B cell (primary cell): ENCODE results near the gene CPED1. TPM values are rescaled to one million over a fixed set of nuclear protein-coding genes. Genes with fewer than 3 reads are reported as not detected.

Experiments
- ATAC-seq: fragments of 200-7000 bp; cut with Tn5 transposase; one replicate; pipeline ENCODE4 v1.10.0; 2021; ENCODE audit warnings: low read depth, mild to moderate bottlenecking, moderate number of reproducible peaks, moderate library complexity
- CTCF ChIA-PET: fragments of 350-600 bp; sonication (Branson Sonifier 250); formaldehyde crosslinking; loops from one replicate; lab custom pipeline; 2021; ENCODE audit warnings: antibody characterized with exemption, inconsistent platforms; lab: Charles Lee
- POLR2A ChIA-PET: fragments of 350-600 bp; sonication (Branson Sonifier 250); formaldehyde crosslinking; loops from one replicate; lab custom pipeline; 2021; ENCODE audit warnings: antibody characterized with exemption; lab: Charles Lee
- DNase-seq: peaks from one replicate; pipeline ENCODE4 v3.0.0; 2013
- H2AFZ ChIP-seq: 2 replicates; pipeline ENCODE4 v1.6.1; 2012; ENCODE audit warnings: mild to moderate bottlenecking, low read depth, low read length; ENCODE audit not compliant: insufficient read depth, poor library complexity, severe bottlenecking
- H3K27ac ChIP-seq, 2 donors: 1 replicate in 1 of 2; 2 replicates in 1 of 2; pipeline ENCODE4 v1.5.1; 2012 to 2013; ENCODE audit warnings: low read length in 2 of 2, mild to moderate bottlenecking in 2 of 2, moderate library complexity in 1 of 2
- H3K27me3 ChIP-seq, 4 experiments: fragments of 200-600 bp in 1 of 4; sonication (generic) in 1 of 4; replicated peaks in 1 of 4; 1 replicate in 2 of 4; 2 replicates in 2 of 4; pipeline versions ENCODE4 v1.6.1 to v1.7.0; 2013 to 2016; ENCODE audit warnings: low read length in 3 of 4, mild to moderate bottlenecking in 2 of 4, mixed read lengths in 1 of 4, moderate library complexity in 1 of 4; ENCODE audit not compliant: insufficient read depth in 4 of 4, control insufficient read depth in 3 of 4; ENCODE audit errors: control extremely low read depth in 1 of 4
- H3K36me3 ChIP-seq, 2 experiments: replicated peaks in 1 of 2; 1 replicate in 1 of 2; 2 replicates in 1 of 2; pipeline versions ENCODE4 v1.6.1 to v1.7.1; 2013; ENCODE audit warnings: low read length in 1 of 2; ENCODE audit not compliant: insufficient read depth in 2 of 2, control insufficient read depth in 1 of 2; ENCODE audit errors: control extremely low read depth in 1 of 2, extremely low read depth in 1 of 2
- H3K4me1 ChIP-seq, 2 donors: fragments of 200-600 bp in 1 of 2; sonication (generic) in 1 of 2; 1 replicate in 1 of 2; 2 replicates in 1 of 2; pipeline versions ENCODE4 v1.5.1 to v1.6.1; 2013 to 2017; ENCODE audit warnings: low read length in 2 of 2; ENCODE audit not compliant: control insufficient read depth in 2 of 2, insufficient read depth in 2 of 2
- H3K4me2 ChIP-seq: replicated peaks from 2 replicates; pipeline ENCODE3; 2012; ENCODE audit warnings: mild to moderate bottlenecking, low read depth, low read length; ENCODE audit not compliant: poor library complexity, severe bottlenecking
- H3K4me3 ChIP-seq, 5 experiments: fragments of 200-600 bp in 1 of 5; sonication (generic) in 1 of 5; 1 replicate in 3 of 5; 2 replicates in 2 of 5; pipeline versions ENCODE4 v1.5.1 to v1.7.0; 2011 to 2016; ENCODE audit warnings: low read length in 4 of 5, mild to moderate bottlenecking in 4 of 5, low read depth in 2 of 5, control low read depth in 1 of 5, moderate library complexity in 1 of 5; ENCODE audit not compliant: insufficient read depth in 1 of 5; ENCODE audit errors: control extremely low read depth in 1 of 5, extremely low read depth in 1 of 5
- H3K79me2 ChIP-seq: fragments of 200-600 bp; sonication (generic); one replicate; pipeline ENCODE4 v1.6.0; 2016; ENCODE audit warnings: low read length; ENCODE audit not compliant: control insufficient read depth, insufficient read depth
- H3K9ac ChIP-seq: fragments of 200-600 bp; sonication (generic); 2 replicates; pipeline ENCODE4 v1.6.1; 2017; ENCODE audit warnings: mild to moderate bottlenecking, low read length, moderate library complexity
- H3K9me3 ChIP-seq, 3 donors: one replicate each; pipeline versions ENCODE4 v1.6.1 to v1.7.1; 2013; ENCODE audit warnings: low read length in 2 of 3; ENCODE audit not compliant: control insufficient read depth in 2 of 3, insufficient read depth in 1 of 3; ENCODE audit errors: control extremely low read depth in 1 of 3
- H4K20me1 ChIP-seq: 2 replicates; pipeline ENCODE4 v1.6.0; 2012; ENCODE audit warnings: mild to moderate bottlenecking, low read length; ENCODE audit not compliant: insufficient read depth, control insufficient read depth, poor library complexity, severe bottlenecking
- H3K27ac Mint-ChIP-seq: one replicate; pipeline ENCODE4 v1.8.0; 2021; ENCODE audit warnings: mixed read lengths
- H3K27me3 Mint-ChIP-seq: one replicate; pipeline ENCODE4 v1.8.0; 2021; ENCODE audit warnings: mixed read lengths
- H3K4me1 Mint-ChIP-seq: one replicate; pipeline ENCODE4 v1.8.0; 2021; ENCODE audit warnings: mixed read lengths
- H3K4me3 Mint-ChIP-seq: one replicate; pipeline ENCODE4 v1.8.0; 2021; ENCODE audit warnings: mixed read lengths
- H3K9me3 Mint-ChIP-seq: one replicate; pipeline ENCODE4 v1.8.0; 2022; ENCODE audit warnings: mixed read lengths; ENCODE audit not compliant: insufficient read depth
- CTCF ChIP-seq: fragments of 200-600 bp; IDR thresholded peaks from one replicate; pipeline ENCODE4 v1.8.0; 2022; ENCODE audit warnings: antibody characterized with exemption, mild to moderate bottlenecking
- EZH2 ChIP-seq: IDR thresholded peaks from 2 replicates; pipeline ENCODE4 v1.6.1; 2012; ENCODE audit warnings: borderline replicate concordance, low read depth, mild to moderate bottlenecking, moderate library complexity, low read length; ENCODE audit not compliant: insufficient read depth, poor library complexity, severe bottlenecking
- WGBS: methylation state at CpG from one replicate; pipeline ENCODE4 v1.1.5; 2013; ENCODE audit warnings: missing lambda C conversion rate; ENCODE audit not compliant: insufficient coverage; 5-methylcytosine and 5-hydroxymethylcytosine counted together
- intact Hi-C: fragments of 100-400 bp; cut with micrococcal nuclease; formaldehyde crosslinking; loops from one replicate; pipeline ENCODE4 v1.10.0; 2022
- polyA plus RNA-seq: library from polyadenylated mRNA; depleted of rRNA; stranded (reverse); fragments of >200 nt; gene quantifications from 2 replicates; pipeline ENCODE4 v1.2.3, GENCODE V29; 2012
- total RNA-seq, 2 donors: library from RNA; stranded (reverse); fragments of 120-200 nt in 1 of 2; gene quantifications; 1 replicate in 1 of 2; 2 replicates in 1 of 2; pipeline versions ENCODE4 v1.2.3 to v1.2.4, GENCODE V29; 2013 to 2022

Gene CPED1
- total and polyA plus RNA-seq, 2 donors (not counting 1 experiment from before 2014, with no cell fraction given) = 0.44 to 3.8 TPM

- H2AFZ ChIP-seq = no peak overlapping the region
- H3K79me2 ChIP-seq = no peaks in the 10 kb centered on the region
- H3K9ac ChIP-seq = no peak overlapping the region
- ChIA-PET CTCF (interaction anchor here (1.3 kb wide), 1 partner anchor 31 kb away, joined by 3 read pairs; no protein-coding TSS in a partner anchor), POLR2A (no interaction called here)
- WGBS = no CpG with 5 or more reads among the region's 1 CpG
- DNase-seq (no peak), ATAC-seq (no peak)
- Mint-ChIP-seq H3K27me3 (no peaks in the 10 kb centered on the region), H3K4me1 (peaks cover 15% of the 10 kb centered on the region), H3K9me3 (no peaks in the 10 kb centered on the region), H3K4me3 (no peak overlapping the region), H3K27ac (no peak overlapping the region)
- H3K27me3 ChIP-seq = no peaks in the 10 kb centered on the region
- H4K20me1 ChIP-seq = no peaks in the 10 kb centered on the region
- H3K36me3 ChIP-seq = peaks cover 0 to 4% of the 10 kb centered on the region in 2 experiments
- intact Hi-C loops = no loop called here
- H3K4me2 ChIP-seq = no peak overlapping the region
- TF ChIP-seq CTCF (no peak), EZH2 (no peak)
- H3K4me3 ChIP-seq = no peak overlapping the region
- H3K27ac ChIP-seq = no peak overlapping the region
- H3K4me1 ChIP-seq = no peaks in the 10 kb centered on the region
- no peaks in the 10 kb centered on the region for H3K9me3 ChIP-seq
Measured at GRCh38 chr7:121228779-121229178, 240.3 kb downstream of the CPED1 start.

DNA sequence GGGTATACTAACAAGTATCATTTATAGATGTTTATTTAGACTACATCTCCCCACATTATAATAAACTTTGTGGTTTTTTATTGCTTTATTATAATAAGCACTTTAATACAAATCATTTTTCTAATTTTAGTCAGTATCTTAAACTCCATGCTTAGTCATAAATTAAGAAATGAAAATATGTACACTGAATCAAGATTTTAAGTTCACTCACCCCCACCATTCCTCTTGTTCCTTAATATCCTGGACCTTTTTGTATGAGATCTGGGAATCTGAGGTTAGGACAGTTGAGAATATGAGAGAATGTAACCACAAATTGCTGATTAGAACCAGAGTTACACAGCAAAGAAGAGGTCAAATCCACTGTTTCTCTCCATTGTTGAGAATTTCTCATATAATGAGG, 246.7 kb downstream of the CPED1 start:
- DNase-seq = no peak

More for the DNA sequence above, 246.7 kb downstream of the CPED1 start:
- H2AFZ ChIP-seq = no peak overlapping the region
- H4K20me1 ChIP-seq = no peaks in the 10 kb centered on the region
- no peaks in the 10 kb centered on the region for H3K9me3 Mint-ChIP-seq
- no peaks in the 10 kb centered on the region for H3K27me3 ChIP-seq
- H3K27me3 Mint-ChIP-seq = no peaks in the 10 kb centered on the region
- H3K79me2 ChIP-seq = no peaks in the 10 kb centered on the region
- ATAC-seq = no peak
- no peak overlapping the region for H3K27ac ChIP-seq
- H3K4me2 ChIP-seq = no peak overlapping the region
- H3K9ac ChIP-seq = no peak overlapping the region
- no peak for TF ChIP-seq EZH2
- TF ChIP-seq CTCF = no peak
- no peaks in the 10 kb centered on the region for H3K4me1 ChIP-seq
- no peaks in the 10 kb centered on the region for H3K36me3 ChIP-seq
- intact Hi-C loops = loop anchor here (5.0 kb wide), 1 partner anchor 37 kb away; no protein-coding TSS in a partner anchor
- H3K4me1 Mint-ChIP-seq = peaks cover 6% of the 10 kb centered on the region
- no peak overlapping the region for H3K4me3 Mint-ChIP-seq
- no peak overlapping the region for H3K27ac Mint-ChIP-seq
- H3K9me3 ChIP-seq = no peaks in the 10 kb centered on the region
- ChIA-PET POLR2A (no interaction called here), CTCF (no interaction called here)
- H3K4me3 ChIP-seq = no peak overlapping the region
